ENCODE measurements around the gene CLCN1. TPM values are rescaled to one million over a fixed set of nuclear protein-coding genes. Genes with fewer than 3 reads are reported as not detected.
A peak's percentile ranks its signal among the peaks of the same experiment; 100 is the strongest.

CLCN1 gene
- total RNA-seq, 1 donor from 2014 or later = not detected

DNA sequence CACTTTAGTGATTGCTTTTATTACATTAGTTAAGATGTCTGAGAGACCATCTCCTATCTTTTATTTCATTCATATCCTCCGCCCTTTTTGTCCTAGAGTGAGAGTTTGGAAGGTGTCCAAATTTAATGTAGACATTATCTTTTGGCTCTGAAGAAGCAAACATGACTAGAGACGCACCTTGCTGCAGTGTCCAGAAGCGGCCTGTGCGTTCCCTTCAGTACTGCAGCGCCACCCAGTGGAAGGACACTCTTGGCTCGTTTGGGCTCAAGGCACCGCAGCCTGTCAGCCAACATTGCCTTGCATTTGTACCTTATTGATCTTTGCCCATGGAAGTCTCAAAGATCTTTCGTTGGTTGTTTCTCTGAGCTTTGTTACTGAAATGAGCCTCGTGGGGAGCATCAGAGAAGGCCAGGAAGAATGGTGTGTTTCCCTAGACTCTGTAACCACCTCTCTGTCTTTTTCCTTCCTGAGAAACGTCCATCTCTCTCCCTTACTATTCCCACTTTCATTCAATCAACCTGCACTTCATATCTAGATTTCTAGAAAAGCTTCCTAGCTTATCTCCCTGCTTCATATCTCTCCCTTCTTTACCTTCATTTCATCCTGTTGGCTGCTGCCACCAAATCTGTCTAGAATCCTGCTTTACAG, 10.4 kb upstream of the CLCN1 start:
- Mint-ChIP-seq H3K9me3 (ENCODE audit: unreplicated experiment) (no peaks in the 10 kb centered on the region), H3K4me1 (ENCODE audit: unreplicated experiment) (peaks cover 18% of the 10 kb centered on the region), H3K27me3 (ENCODE audit: unreplicated experiment) (peaks cover 8% of the 10 kb centered on the region), H3K36me3 (ENCODE audit: low read depth, unreplicated experiment) (peaks cover 66% of the 10 kb centered on the region), H3K27ac (ENCODE audit: unreplicated experiment) (no peak overlapping the region), H3K4me3 (ENCODE audit: unreplicated experiment) (peak overlapping the region; percentile 2)
- DNase-seq (ENCODE audit: low spot score) = peak; percentile 78
- TF ChIP-seq, protein P1, sequence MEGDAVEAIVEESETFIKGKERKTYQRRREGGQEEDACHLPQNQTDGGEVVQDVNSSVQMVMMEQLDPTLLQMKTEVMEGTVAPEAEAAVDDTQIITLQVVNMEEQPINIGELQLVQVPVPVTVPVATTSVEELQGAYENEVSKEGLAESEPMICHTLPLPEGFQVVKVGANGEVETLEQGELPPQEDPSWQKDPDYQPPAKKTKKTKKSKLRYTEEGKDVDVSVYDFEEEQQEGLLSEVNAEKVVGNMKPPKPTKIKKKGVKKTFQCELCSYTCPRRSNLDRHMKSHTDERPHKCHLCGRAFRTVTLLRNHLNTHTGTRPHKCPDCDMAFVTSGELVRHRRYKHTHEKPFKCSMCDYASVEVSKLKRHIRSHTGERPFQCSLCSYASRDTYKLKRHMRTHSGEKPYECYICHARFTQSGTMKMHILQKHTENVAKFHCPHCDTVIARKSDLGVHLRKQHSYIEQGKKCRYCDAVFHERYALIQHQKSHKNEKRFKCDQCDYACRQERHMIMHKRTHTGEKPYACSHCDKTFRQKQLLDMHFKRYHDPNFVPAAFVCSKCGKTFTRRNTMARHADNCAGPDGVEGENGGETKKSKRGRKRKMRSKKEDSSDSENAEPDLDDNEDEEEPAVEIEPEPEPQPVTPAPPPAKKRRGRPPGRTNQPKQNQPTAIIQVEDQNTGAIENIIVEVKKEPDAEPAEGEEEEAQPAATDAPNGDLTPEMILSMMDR (IDR thresholded peaks at IDR 0.05; ENCODE audit: unreplicated experiment) = peak; percentile 48

DNA sequence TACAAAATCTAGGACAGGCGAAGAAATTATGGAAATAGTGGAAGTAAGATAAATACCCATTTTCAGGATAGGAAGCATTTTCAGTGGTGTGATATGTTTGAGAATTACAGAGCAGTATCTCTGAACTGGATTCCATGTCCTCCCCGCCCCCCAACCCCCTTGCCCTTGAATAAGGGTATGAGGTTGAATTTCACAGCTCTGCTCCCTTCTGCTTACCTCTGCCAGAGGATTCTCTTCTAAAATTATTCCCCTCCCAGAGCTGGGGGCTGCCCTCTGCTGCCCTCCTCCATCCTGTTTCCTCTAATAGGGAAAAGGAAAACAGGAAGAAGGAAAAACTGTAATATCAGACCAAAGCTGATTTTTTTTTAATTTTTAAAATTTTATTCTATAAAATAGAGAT, 7.3 kb upstream of the CLCN1 start:
- H3K36me3 Mint-ChIP-seq (ENCODE audit: low read depth, unreplicated experiment) = peaks cover 46% of the 10 kb centered on the region
- TF ChIP-seq, protein P1 (IDR thresholded peaks at IDR 0.05; ENCODE audit: unreplicated experiment) = no peak

DNA sequence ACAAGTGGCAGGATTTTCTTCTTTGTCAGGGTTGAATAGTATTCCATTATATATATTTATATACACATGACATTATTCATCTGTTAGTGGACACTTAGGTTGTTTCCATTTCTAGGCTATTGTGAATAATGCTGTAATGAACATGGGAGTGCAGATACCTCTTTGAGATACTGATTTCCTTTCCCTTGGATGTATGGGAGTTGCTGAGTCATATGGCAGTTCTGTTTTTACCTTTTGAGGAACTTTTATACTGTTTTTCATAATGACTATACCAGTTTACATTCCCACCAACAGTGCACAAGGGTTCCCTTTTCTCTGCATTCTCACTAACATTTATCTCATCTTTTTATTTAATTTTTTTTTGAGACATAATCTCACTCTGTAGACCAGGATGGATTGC, 1.8 kb upstream of the CLCN1 start:
- H3K9me3 Mint-ChIP-seq (ENCODE audit: unreplicated experiment) = no peaks in the 10 kb centered on the region
- H3K4me3 Mint-ChIP-seq (ENCODE audit: unreplicated experiment) = no peak overlapping the region
- peaks cover 6% of the 10 kb centered on the region for H3K27me3 Mint-ChIP-seq (ENCODE audit: unreplicated experiment)
- TF ChIP-seq, protein P1 (IDR thresholded peaks at IDR 0.05; ENCODE audit: unreplicated experiment) = no peak
- H3K36me3 Mint-ChIP-seq (ENCODE audit: low read depth, unreplicated experiment) = peaks cover 4% of the 10 kb centered on the region
- DNase-seq (ENCODE audit: low spot score) = no peak
- no peak overlapping the region for H3K27ac Mint-ChIP-seq (ENCODE audit: unreplicated experiment)
- H3K4me1 Mint-ChIP-seq (ENCODE audit: unreplicated experiment) = no peaks in the 10 kb centered on the region

More for the DNA sequence above, 7.3 kb upstream of the CLCN1 start:
- peaks cover 9% of the 10 kb centered on the region for H3K27me3 Mint-ChIP-seq (ENCODE audit: unreplicated experiment)
- no peak overlapping the region for H3K4me3 Mint-ChIP-seq (ENCODE audit: unreplicated experiment)
- no peaks in the 10 kb centered on the region for H3K9me3 Mint-ChIP-seq (ENCODE audit: unreplicated experiment)
- H3K27ac Mint-ChIP-seq (ENCODE audit: unreplicated experiment) = peak overlapping the region; percentile 12
- DNase-seq (ENCODE audit: low spot score) = no peak
- H3K4me1 Mint-ChIP-seq (ENCODE audit: unreplicated experiment) = peaks cover 16% of the 10 kb centered on the region

DNA sequence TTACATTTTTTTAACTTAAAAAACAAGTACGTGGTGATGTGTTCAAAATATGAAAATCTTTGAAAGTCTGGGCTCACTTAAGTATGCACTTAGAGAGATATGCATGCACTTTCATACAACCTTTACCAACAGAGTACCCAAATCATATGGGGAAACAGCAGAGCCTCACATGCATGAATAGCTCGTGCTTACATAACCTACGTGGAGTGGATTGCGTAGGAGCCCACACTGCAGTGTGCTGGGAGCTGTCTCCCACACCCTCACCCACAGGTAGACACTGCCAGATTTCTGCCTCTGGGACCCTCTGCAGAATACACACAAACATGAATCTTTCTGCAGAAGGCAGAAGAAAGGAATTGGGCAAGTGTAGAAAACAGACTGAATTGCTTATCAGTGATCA, 581 bp downstream of the CLCN1 start:
- H3K4me3 Mint-ChIP-seq (ENCODE audit: unreplicated experiment) = no peak overlapping the region
- no peaks in the 10 kb centered on the region for H3K4me1 Mint-ChIP-seq (ENCODE audit: unreplicated experiment)
- no peaks in the 10 kb centered on the region for H3K9me3 Mint-ChIP-seq (ENCODE audit: unreplicated experiment)
- peaks cover 3% of the 10 kb centered on the region for H3K36me3 Mint-ChIP-seq (ENCODE audit: low read depth, unreplicated experiment)
- H3K27me3 Mint-ChIP-seq (ENCODE audit: unreplicated experiment) = peaks cover 3% of the 10 kb centered on the region
- H3K27ac Mint-ChIP-seq (ENCODE audit: unreplicated experiment) = no peak overlapping the region
- TF ChIP-seq, protein P1 (IDR thresholded peaks at IDR 0.05; ENCODE audit: unreplicated experiment) = no peak
- DNase-seq (ENCODE audit: low spot score) = no peak

DNA sequence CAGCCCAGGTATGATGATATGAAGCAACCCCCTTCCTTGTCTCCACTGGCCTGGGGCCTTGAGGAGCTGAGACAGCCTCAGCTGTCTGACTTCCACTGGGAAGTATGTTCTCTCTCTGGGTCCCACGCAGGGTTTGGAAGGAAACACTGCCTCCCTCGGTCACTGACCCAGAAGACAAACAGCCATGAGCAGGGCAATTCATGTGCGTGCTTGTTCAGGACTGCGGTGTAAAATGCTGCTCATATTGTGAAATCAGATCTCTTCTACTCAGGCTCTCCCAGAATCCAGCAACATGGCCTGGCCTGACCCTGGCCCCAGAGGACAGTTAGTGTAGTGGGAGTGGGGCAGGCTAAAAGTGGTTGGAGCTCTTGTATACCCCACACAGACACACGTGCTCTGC, 2.8 kb downstream of the CLCN1 start:
- H3K9me3 Mint-ChIP-seq (ENCODE audit: unreplicated experiment) = no peaks in the 10 kb centered on the region
- H3K4me3 Mint-ChIP-seq (ENCODE audit: unreplicated experiment) = no peak overlapping the region
- TF ChIP-seq, protein P1 (IDR thresholded peaks at IDR 0.05; ENCODE audit: unreplicated experiment) = no peak
- no peak overlapping the region for H3K27ac Mint-ChIP-seq (ENCODE audit: unreplicated experiment)
- H3K27me3 Mint-ChIP-seq (ENCODE audit: unreplicated experiment) = peaks cover 6% of the 10 kb centered on the region
- peaks cover 3% of the 10 kb centered on the region for H3K36me3 Mint-ChIP-seq (ENCODE audit: low read depth, unreplicated experiment)
- no peak for DNase-seq (ENCODE audit: low spot score)
- H3K4me1 Mint-ChIP-seq (ENCODE audit: unreplicated experiment) = peaks cover 9% of the 10 kb centered on the region
